ENCODE results near the gene KPNB1. TPM values are rescaled to one million over a fixed set of nuclear protein-coding genes. Genes with fewer than 3 reads are reported as not detected.

Gene KPNB1
- total RNA-seq, 1 experiment from 2014 or later = 538 TPM

GRCh38 chr17:47711366-47712099, 61.8 kb downstream of the KPNB1 start:
- CTCF ChIA-PET = interaction anchor here (0.6 kb wide), 1 partner anchor 614 kb away, joined by 3 read pairs; no protein-coding TSS in a partner anchor
- no TSS peak for BruUV-seq (replicated peaks)
- Mint-ChIP-seq H3K27ac (ENCODE audit: unreplicated experiment) (no peak overlapping the region), H3K36me3 (ENCODE audit: insufficient read depth, unreplicated experiment) (no peaks in the 10 kb centered on the region), H3K27me3 (ENCODE audit: unreplicated experiment) (peaks cover 86% of the 10 kb centered on the region), H3K9me3 (ENCODE audit: low read depth, unreplicated experiment) (no peaks in the 10 kb centered on the region), H3K4me1 (ENCODE audit: low read depth, unreplicated experiment) (peaks cover 16% of the 10 kb centered on the region), H3K4me3 (ENCODE audit: low read depth, unreplicated experiment) (no peak overlapping the region)
- intact Hi-C loops (cut with micrococcal nuclease; ENCODE audit: unreplicated experiment) = no loop called here
- TF ChIP-seq CTCF (IDR thresholded peaks at IDR 0.05; ENCODE audit: unreplicated experiment) = no peak
- DNase-seq = no peak

GRCh38 chr17:47712330-47713023, 62.8 kb downstream of the KPNB1 start:
- Mint-ChIP-seq H3K4me3 (ENCODE audit: low read depth, unreplicated experiment) (no peak overlapping the region), H3K27me3 (ENCODE audit: unreplicated experiment) (peaks cover 86% of the 10 kb centered on the region), H3K9me3 (ENCODE audit: low read depth, unreplicated experiment) (no peaks in the 10 kb centered on the region), H3K27ac (ENCODE audit: unreplicated experiment) (no peak overlapping the region), H3K4me1 (ENCODE audit: low read depth, unreplicated experiment) (peaks cover 7% of the 10 kb centered on the region), H3K36me3 (ENCODE audit: insufficient read depth, unreplicated experiment) (no peaks in the 10 kb centered on the region)
- CTCF ChIA-PET = no interaction called here
- no TSS peak for BruUV-seq (replicated peaks)
- no peak for DNase-seq
- TF ChIP-seq CTCF (IDR thresholded peaks at IDR 0.05; ENCODE audit: unreplicated experiment) = no peak
- intact Hi-C loops (cut with micrococcal nuclease; ENCODE audit: unreplicated experiment) = no loop called here

GRCh38 chr17:47713980-47714700, 64.4 kb downstream of the KPNB1 start:
- Mint-ChIP-seq H3K4me3 (ENCODE audit: low read depth, unreplicated experiment) (no peak overlapping the region), H3K4me1 (ENCODE audit: low read depth, unreplicated experiment) (peaks cover 23% of the 10 kb centered on the region), H3K27ac (ENCODE audit: unreplicated experiment) (no peak overlapping the region), H3K9me3 (ENCODE audit: low read depth, unreplicated experiment) (no peaks in the 10 kb centered on the region), H3K36me3 (ENCODE audit: insufficient read depth, unreplicated experiment) (no peaks in the 10 kb centered on the region), H3K27me3 (ENCODE audit: unreplicated experiment) (peaks cover 97% of the 10 kb centered on the region)
- no TSS peak for BruUV-seq (replicated peaks)
- CTCF ChIA-PET = no interaction called here
- no peak for TF ChIP-seq CTCF (IDR thresholded peaks at IDR 0.05; ENCODE audit: unreplicated experiment)
- intact Hi-C loops (cut with micrococcal nuclease; ENCODE audit: unreplicated experiment) = no loop called here
- DNase-seq = no peak

GRCh38 chr17:47714773-47715396, 65.2 kb downstream of the KPNB1 start:
- TF ChIP-seq CTCF (IDR thresholded peaks at IDR 0.05; ENCODE audit: unreplicated experiment) = no peak
- no TSS peak for BruUV-seq (replicated peaks)
- Mint-ChIP-seq H3K4me3 (ENCODE audit: low read depth, unreplicated experiment) (no peak overlapping the region), H3K4me1 (ENCODE audit: low read depth, unreplicated experiment) (peaks cover 28% of the 10 kb centered on the region), H3K36me3 (ENCODE audit: insufficient read depth, unreplicated experiment) (no peaks in the 10 kb centered on the region), H3K9me3 (ENCODE audit: low read depth, unreplicated experiment) (no peaks in the 10 kb centered on the region), H3K27me3 (ENCODE audit: unreplicated experiment) (peaks cover 100% of the 10 kb centered on the region), H3K27ac (ENCODE audit: unreplicated experiment) (no peak overlapping the region)
- CTCF ChIA-PET = interaction anchor here (1.4 kb wide), 1 partner anchor 18 kb away, joined by 6 read pairs; the partner anchor contains the start of gene TBX21
- intact Hi-C loops (cut with micrococcal nuclease; ENCODE audit: unreplicated experiment) = no loop called here
- DNase-seq = no peak

All from Calu3 (cell line).